HepG2 (cell line): Measurements from ENCODE around the gene CCDC69. TPM values are rescaled to one million over a fixed set of nuclear protein-coding genes. Genes with fewer than 3 reads are reported as not detected.

Experiments used
- AFF4 ChIP-seq: sonication (generic); formaldehyde crosslinking; IDR thresholded peaks from 2 replicates; pipeline ENCODE4 v1.4.0; 2020; ENCODE audit warnings: missing genetic modification reagents
- ELK4 ChIP-seq: sonication (generic); formaldehyde crosslinking; IDR thresholded peaks from 2 replicates; pipeline ENCODE4 v1.9.0; 2021; ENCODE audit warnings: missing genetic modification reagents, borderline replicate concordance
- IRF2 ChIP-seq: IDR thresholded peaks from 2 replicates; pipeline ENCODE4 v1.6.1; 2018; ENCODE audit warnings: missing genetic modification reagents, missing compliant biosample characterization
- MEF2D ChIP-seq: sonication (generic); formaldehyde crosslinking; IDR thresholded peaks from 2 replicates; pipeline ENCODE4 v1.5.1; 2020; ENCODE audit warnings: mild to moderate bottlenecking, missing genetic modification reagents
- MIER2 ChIP-seq: IDR thresholded peaks from 2 replicates; pipeline ENCODE4 v1.6.1; 2016; ENCODE audit warnings: missing biosample characterization, missing genetic modification reagents
- NR2C2 ChIP-seq: sonication (generic); formaldehyde crosslinking; IDR thresholded peaks from 2 replicates; pipeline ENCODE4 v1.4.0; 2020; ENCODE audit warnings: missing genetic modification reagents, mild to moderate bottlenecking, moderate library complexity, borderline replicate concordance
- PRDM15 ChIP-seq: sonication (generic); formaldehyde crosslinking; IDR thresholded peaks from 2 replicates; pipeline ENCODE4 v1.4.0; 2020; ENCODE audit warnings: missing genetic modification reagents
- SIX4 ChIP-seq: sonication (generic); formaldehyde crosslinking; IDR thresholded peaks from 2 replicates; pipeline ENCODE4 v1.4.0; 2020; ENCODE audit warnings: missing genetic modification reagents
- WIZ ChIP-seq: sonication (generic); formaldehyde crosslinking; IDR thresholded peaks from 2 replicates; pipeline ENCODE4 v1.5.1; 2020; ENCODE audit warnings: mild to moderate bottlenecking, missing genetic modification reagents
- ZBTB1 ChIP-seq: sonication (generic); formaldehyde crosslinking; IDR thresholded peaks from 2 replicates; pipeline ENCODE4 v1.4.0; 2020; ENCODE audit warnings: missing genetic modification reagents, borderline replicate concordance
- ZNF296 ChIP-seq: sonication (generic); formaldehyde crosslinking; conservative IDR thresholded peaks from 2 replicates; pipeline ENCODE4 v1.5.0; 2020; ENCODE audit warnings: mild to moderate bottlenecking, missing genetic modification reagents
- ZNF362 ChIP-seq: sonication (generic); formaldehyde crosslinking; IDR thresholded peaks from 2 replicates; pipeline ENCODE4 v1.4.0; 2020; ENCODE audit warnings: missing genetic modification reagents, mild to moderate bottlenecking, borderline replicate concordance
- ZNF574 ChIP-seq: sonication (generic); formaldehyde crosslinking; IDR thresholded peaks from 2 replicates; pipeline ENCODE4 v1.4.0; 2020; ENCODE audit warnings: missing genetic modification reagents
- ZNF784 ChIP-seq: sonication (generic); formaldehyde crosslinking; IDR thresholded peaks from 2 replicates; pipeline ENCODE4 v1.5.1; 2020; ENCODE audit warnings: missing genetic modification reagents, mild to moderate bottlenecking, borderline replicate concordance
- polyA plus RNA-seq, 8 experiments: library from polyadenylated mRNA; depleted of rRNA in 3 of 8; stranded (reverse) in 7 of 8; unstranded in 1 of 8; fragments of >200 nt; fragmentation: Illumina TruSeq in 4 of 8; extraction: Trizol in 4 of 8; gene quantifications; 2 replicates each; pipeline versions ENCODE4 v1.2.1 to v1.2.3, GENCODE V29; 2011 to 2016; ENCODE audit warnings: low read depth in 4 of 8, missing spikeins in 1 of 8, mixed read lengths in 1 of 8; ENCODE audit not compliant: insufficient read depth in 1 of 8
- total RNA-seq, 5 experiments: library from RNA; depleted of rRNA; stranded (reverse); fragments of >200 nt; fragmentation: Illumina TruSeq; extraction: Trizol; gene quantifications; 2 replicates each; pipeline ENCODE4 v1.2.3, GENCODE V29; 2016; ENCODE audit warnings: low read depth in 1 of 5

The CCDC69 gene
- total and polyA plus RNA-seq, 2 of the 13 experiments (the other 11 are each of a cell fraction or from before 2014, with no cell fraction given) = 12.2 to 45.2 TPM

GRCh38 chr5:151250346-151251000 lies 26.6 kb upstream of the CCDC69 start (continued):
- no peak for TF ChIP-seq SIX4 (CRISPR knock-in tag)
- no peak; the same call in 1 of the 2 replicates for TF ChIP-seq PRDM15 (CRISPR knock-in tag)
- no peak for TF ChIP-seq AFF4 (CRISPR knock-in tag)
- no peak for TF ChIP-seq WIZ
- 0 out of 2 replicates have a peak, but pooled peaks have one; percentile 1 for TF ChIP-seq IRF2 (CRISPR knock-in tag)
- TF ChIP-seq NR2C2 = no peak
- TF ChIP-seq ZNF574 = 0 out of 2 replicates have a peak, but pooled peaks have one; percentile 4
- TF ChIP-seq ZNF296 (CRISPR knock-in tag) = no peak
- TF ChIP-seq ZNF362 (CRISPR knock-in tag) = no peak
- TF ChIP-seq MEF2D (CRISPR knock-in tag) = no peak
- 0 out of 2 replicates have a peak, but pooled peaks have one; percentile 53 for TF ChIP-seq MIER2
- TF ChIP-seq ZBTB1 = no peak
- no peak for TF ChIP-seq ELK4 (CRISPR knock-in tag)
- TF ChIP-seq ZNF784 (CRISPR knock-in tag) = no peak
